Posterior vena cava (tissue), 2 donors: Measurements from ENCODE around the gene CLHC1. TPM values are rescaled to one million over a fixed set of nuclear protein-coding genes. Genes with fewer than 3 reads are reported as not detected.
"Not testable (repeated sequence)": the region's sequence is repeated elsewhere in the genome, so short reads cannot be mapped to it uniquely, and the experiment has no call there.

Experiments used
- DNase-seq: peaks from one replicate; pipeline ENCODE4 v3.0.0-alpha.2; 2020; ENCODE audit warnings: low spot score
- intact Hi-C, 2 donors: fragments of 100-400 bp; cut with DNase I; formaldehyde crosslinking; loops; one replicate each; pipeline versions ENCODE4 v1.14.1 to v1.14.2; 2022 to 2023
- total RNA-seq, 2 donors: library from RNA; stranded (reverse); fragmentation: NEBNext Ultra II Directional; extraction: Animal tissue kit (Norgen Biotek cat#: 25700); gene quantifications; one replicate each; pipeline ENCODE4 v1.2.1, GENCODE V29; 2021
- donor health status: DM: yes; HTN: yes; CAD: no.
- donor health status: DM: yes; HTN: yes; CAD: no.

The CLHC1 gene
- total RNA-seq, 2 donors from 2014 or later = 7.1 to 9.3 TPM

DNA sequence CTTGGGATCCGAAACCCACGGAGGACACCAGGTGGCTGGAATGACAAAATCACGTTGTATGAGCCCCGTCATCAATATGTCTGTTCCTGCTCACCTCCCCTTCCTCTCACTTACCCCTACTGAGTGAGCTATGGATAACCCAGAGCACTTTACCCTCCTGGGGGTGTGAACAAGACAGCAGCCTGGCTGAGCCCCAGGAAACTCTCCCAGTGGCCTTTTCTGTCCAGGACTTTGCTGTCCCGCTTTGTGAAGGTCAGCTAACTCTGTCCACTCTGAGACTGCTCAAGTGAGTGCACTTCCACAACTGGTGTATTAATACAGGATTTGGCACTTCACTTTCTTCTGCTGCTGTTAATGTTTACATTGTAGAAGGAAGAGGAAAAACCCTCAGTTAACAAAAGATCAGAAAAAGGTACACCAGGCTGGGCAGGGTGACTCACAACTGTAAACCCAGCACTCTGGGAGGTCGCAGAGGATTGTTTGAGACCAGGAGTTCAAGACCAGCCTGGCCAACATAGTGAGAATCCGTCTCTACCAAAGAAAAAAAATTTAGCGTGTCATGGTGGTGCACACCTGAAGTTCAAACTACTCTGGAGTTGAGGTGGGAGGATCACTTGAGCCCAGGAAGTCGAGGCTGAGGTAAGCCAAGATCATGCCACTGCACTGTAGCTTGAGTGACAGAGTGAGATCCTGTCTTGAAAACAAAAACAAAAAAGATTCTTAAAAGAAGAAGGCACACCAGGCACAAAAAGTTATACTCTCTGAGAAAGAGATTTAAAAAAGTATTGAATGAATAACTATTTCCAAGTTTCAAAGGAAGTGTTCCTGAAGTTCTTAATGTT lies 90.3 kb downstream of the CLHC1 start:
- no peak for DNase-seq
- intact Hi-C loops = no loop called here

- no peak for DNase-seq
- intact Hi-C loops = no loop called here
These were observed 91.5 kb downstream of the CLHC1 start for GRCh38 chr2:55140316-55141219.

GRCh38 chr2:55139305-55139704 lies 92.8 kb downstream of the CLHC1 start:
- intact Hi-C loops = no loop called here

GRCh38 chr2:55138882-55139229 lies 93.2 kb downstream of the CLHC1 start:
- intact Hi-C loops = no loop called here
- no peak for DNase-seq

More at GRCh38 chr2:55139305-55139704, 92.8 kb downstream of the CLHC1 start:
- DNase-seq = no peak

GRCh38 chr2:55138014-55138881 lies 93.8 kb downstream of the CLHC1 start:
- intact Hi-C loops = no loop called here
- DNase-seq = no peak

GRCh38 chr2:55137024-55137958 lies 94.8 kb downstream of the CLHC1 start:
- intact Hi-C loops = no loop called here
- DNase-seq = no peak

DNA sequence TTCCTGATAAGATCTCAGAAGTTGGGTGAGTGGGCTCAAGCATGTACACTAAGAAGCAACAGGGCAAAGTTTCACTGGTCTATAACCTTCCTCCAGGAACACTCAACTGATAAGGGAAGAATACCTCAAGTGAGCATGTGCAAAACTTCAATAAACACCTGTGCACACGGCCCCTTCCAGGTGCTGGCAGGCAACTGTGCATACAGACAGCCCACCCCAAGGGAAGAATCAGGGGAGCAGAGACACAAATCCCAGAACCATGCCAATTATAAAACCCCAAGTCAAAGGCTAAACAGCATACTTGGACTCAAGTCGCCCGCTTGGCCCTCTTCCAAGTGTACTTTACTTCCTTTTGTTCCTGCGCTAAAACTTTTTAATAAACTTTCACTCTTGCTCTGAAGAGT lies 96.0 kb downstream of the CLHC1 start:
- DNase-seq = no peak
- intact Hi-C loops = no loop called here

DNA sequence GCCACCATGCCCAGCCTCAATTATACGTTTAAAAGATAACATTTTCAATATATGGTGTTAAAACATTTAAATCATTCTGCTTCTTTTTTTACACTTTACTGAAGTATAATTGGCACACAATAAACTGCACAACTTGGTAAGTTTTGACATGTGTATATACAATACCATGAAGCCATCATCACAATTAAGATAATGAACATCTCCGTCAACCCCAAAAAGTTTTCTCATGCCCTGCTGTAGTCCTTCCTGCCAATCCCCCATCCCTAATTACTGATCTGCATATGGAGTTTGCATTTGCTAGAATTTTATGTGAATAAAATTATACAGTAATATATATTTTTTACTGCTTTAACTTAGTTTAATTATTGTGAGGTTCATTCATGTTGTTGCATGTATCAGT lies 96.6 kb downstream of the CLHC1 start:
- DNase-seq = no peak
- intact Hi-C loops = no loop called here

- no peak for DNase-seq
- intact Hi-C loops = no loop called here
These were observed 97.8 kb downstream of the CLHC1 start for GRCh38 chr2:55134316-55134706.

GRCh38 chr2:55133467-55134315 lies 98.4 kb downstream of the CLHC1 start:
- intact Hi-C loops = no loop called here
- DNase-seq = no peak

DNA sequence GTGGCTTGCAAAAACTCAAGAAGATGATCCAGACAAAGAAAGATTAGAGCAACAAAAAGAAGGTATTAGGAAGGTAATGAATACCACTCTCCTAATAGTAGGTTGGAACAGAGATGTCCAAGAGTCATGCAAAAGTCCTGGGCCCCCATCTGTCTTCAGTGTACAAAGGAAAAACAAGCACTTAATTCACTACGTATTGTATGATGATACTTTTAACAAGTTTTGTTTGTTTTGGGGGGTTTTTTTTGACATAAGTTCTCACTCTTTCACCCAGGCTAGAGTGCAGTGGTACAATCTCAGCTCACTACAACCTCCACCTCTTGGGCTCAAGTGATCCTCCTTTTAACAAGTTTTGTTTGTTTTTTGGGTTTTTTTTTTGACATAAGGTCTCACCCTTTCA lies 101.2 kb downstream of the CLHC1 start:
- intact Hi-C loops = no loop called here

DNA sequence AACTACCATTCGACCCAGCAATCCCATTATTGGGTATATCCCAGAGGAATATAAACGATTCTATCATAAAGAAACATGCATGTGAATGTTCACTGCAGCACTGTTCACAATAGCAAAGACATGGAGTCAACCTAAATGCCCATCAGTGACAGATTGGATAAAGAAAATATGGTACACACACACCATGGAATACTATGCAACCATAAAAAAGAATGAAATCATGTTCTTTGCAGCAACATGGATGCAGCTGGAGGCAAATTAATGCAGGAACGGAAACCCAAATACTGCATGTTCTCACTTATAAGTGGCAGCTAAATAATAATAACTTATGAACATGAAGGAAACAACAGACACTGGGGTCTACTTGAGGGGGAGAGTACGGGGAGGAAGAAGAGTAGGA lies 105.5 kb downstream of the CLHC1 start:
- DNase-seq, intact Hi-C loops: not testable (repeated sequence)

More for the DNA sequence above, 101.2 kb downstream of the CLHC1 start:
- no peak for DNase-seq

Other genes starting within 250 kb of the CLHC1 start
- gene RTN4, start 181.8 kb downstream of the CLHC1 start, total RNA-seq = 100 to 1,000 TPM; 324 to 410 TPM
- gene RPS27A, start 395 bp upstream of the CLHC1 start, total RNA-seq = 100 to 1,000 TPM; 782 to 816 TPM
- gene MTIF2, start 36.9 kb upstream of the CLHC1 start, total RNA-seq = 10 to 100 TPM; 18.6 to 19.9 TPM
- 10 to 100 TPM; 63.4 to 77.1 TPM for gene CCDC88A, start 187.6 kb upstream of the CLHC1 start, total RNA-seq